Breast epithelium (tissue), 3 donors: ENCODE results near the gene PMP22.

ENCODE experiments used
- CTCF ChIP-seq, 3 donors: fragments of 450-650 bp; IDR thresholded peaks; one replicate each; pipeline ENCODE4 v1.5.1; 2016 to 2017; ENCODE audit warnings: antibody characterized with exemption in 3 of 3, mild to moderate bottlenecking in 3 of 3, moderate library complexity in 3 of 3
- POLR2A ChIP-seq: fragments of 450-650 bp; IDR thresholded peaks from one replicate; pipeline ENCODE4 v1.6.1; 2016; ENCODE audit warnings: antibody characterized with exemption, mild to moderate bottlenecking, moderate library complexity
- POLR2AphosphoS5 ChIP-seq, 3 donors: sonication (generic); formaldehyde crosslinking; IDR thresholded peaks; one replicate each; pipeline ENCODE4 v1.6.1; 2017; ENCODE audit warnings: antibody characterized with exemption in 3 of 3

GRCh38 chr17:15269087-15269779, 4.1 kb upstream of the PMP22 start:
- TF ChIP-seq CTCF (IDR thresholded peaks at IDR 0.05) (no peak), POLR2AphosphoS5 (IDR thresholded peaks at IDR 0.05) (no peak), POLR2A (no peak)
